Endothelial cell of umbilical vein (primary cell): ENCODE data around the gene ASRGL1. TPM values are rescaled to one million over a fixed set of nuclear protein-coding genes. Genes with fewer than 3 reads are reported as not detected.

Source experiments
- BruUV-seq: library from RNA; stranded (reverse); fragments of 400-500 nt; replicated peaks from 2 replicates; lab custom pipeline; 2021; lab: Mats Ljungman, UMichigan
- CTCF ChIA-PET: fragments of 300-600, 350-600 bp; sonication (Branson Sonifier 250); formaldehyde crosslinking; loops from one replicate; lab custom pipeline; 2021; ENCODE audit warnings: antibody characterized with exemption, inconsistent platforms; lab: Charles Lee
- POLR2A ChIA-PET: fragments of 300-600, 350-600 bp; sonication (Branson Sonifier 250); formaldehyde crosslinking; loops from one replicate; lab custom pipeline; 2021; ENCODE audit warnings: antibody characterized with exemption, inconsistent platforms; lab: Charles Lee
- DNase-seq: peaks from one replicate; pipeline ENCODE4 v3.0.0-alpha.2; 2011; ENCODE audit warnings: low read depth, low spot score
- FAIRE-seq: peaks from 2 replicates; lab custom pipeline; 2011; peaks lifted over from hg19 to GRCh38; lab: Jason Lieb, UNC
- H2AFZ ChIP-seq: 2 replicates; pipeline ENCODE4 v1.6.0; 2012; ENCODE audit warnings: low read depth, low read length, control low read depth, inconsistent platforms
- H3K27ac ChIP-seq: 2 replicates; pipeline ENCODE4 v1.5.1; 2011; ENCODE audit warnings: low read depth, mild to moderate bottlenecking, control low read depth, low read length, moderate library complexity; ENCODE audit not compliant: insufficient read depth
- H3K27me3 ChIP-seq, 2 experiments: 2 replicates each; pipeline versions ENCODE4 v1.6.0 to v1.6.1; 2011; ENCODE audit warnings: low read length in 2 of 2, mixed read lengths in 1 of 2; ENCODE audit not compliant: control insufficient read depth in 2 of 2, insufficient read depth in 2 of 2
- H3K36me3 ChIP-seq, 2 experiments: 2 replicates in 1 of 2; 3 replicates in 1 of 2; pipeline ENCODE4 v1.5.1; 2011; ENCODE audit warnings: low read length in 2 of 2, mild to moderate bottlenecking in 1 of 2, moderate library complexity in 1 of 2; ENCODE audit not compliant: control insufficient read depth in 2 of 2, insufficient read depth in 2 of 2; ENCODE audit errors: extremely low read depth in 1 of 2
- H3K4me1 ChIP-seq: 3 replicates; pipeline ENCODE4 v1.5.1; 2011; ENCODE audit warnings: mild to moderate bottlenecking, low read length; ENCODE audit not compliant: control insufficient read depth, insufficient read depth; ENCODE audit errors: extremely low read depth
- H3K4me2 ChIP-seq: 2 replicates; pipeline ENCODE4 v1.6.1; 2011; ENCODE audit warnings: low read length, control low read depth, mixed read lengths; ENCODE audit not compliant: insufficient read depth
- H3K4me3 ChIP-seq, 3 experiments: fragments of 200-600 bp in 1 of 3; sonication (generic), shearing (Covaris generic) in 1 of 3; replicated peaks in 1 of 3; 2 replicates each; pipeline ENCODE4 v1.5.1; 2011 to 2016; ENCODE audit warnings: control low read depth in 3 of 3, low read length in 3 of 3, mild to moderate bottlenecking in 2 of 3, inconsistent platforms in 1 of 3, low read depth in 1 of 3, moderate library complexity in 1 of 3; ENCODE audit not compliant: insufficient read depth in 1 of 3
- H3K79me2 ChIP-seq: 2 replicates; pipeline ENCODE4 v1.6.0; 2012; ENCODE audit warnings: low read length, inconsistent platforms; ENCODE audit not compliant: control insufficient read depth, insufficient read depth
- H3K9ac ChIP-seq: replicated peaks from 2 replicates; pipeline ENCODE3; 2011; ENCODE audit warnings: low read length, control low read depth; ENCODE audit not compliant: insufficient read depth; ENCODE audit errors: extremely low read depth
- H3K9me1 ChIP-seq: replicated peaks from 3 replicates; pipeline ENCODE4 v1.6.0; 2011; ENCODE audit warnings: mild to moderate bottlenecking, low read length; ENCODE audit not compliant: control insufficient read depth, insufficient read depth; ENCODE audit errors: extremely low read depth
- H3K9me3 ChIP-seq: replicated peaks from 2 replicates; pipeline ENCODE4 v1.5.1; 2012; ENCODE audit warnings: low read length, inconsistent platforms; ENCODE audit not compliant: control insufficient read depth, insufficient read depth
- H4K20me1 ChIP-seq: replicated peaks from 2 replicates; pipeline ENCODE3; 2011; ENCODE audit warnings: mild to moderate bottlenecking, low read length; ENCODE audit not compliant: control insufficient read depth, insufficient read depth; ENCODE audit errors: extremely low read depth
- EZH2 ChIP-seq: IDR thresholded peaks from 2 replicates; pipeline ENCODE4 v1.6.1; 2012; ENCODE audit warnings: borderline replicate concordance, low read depth, mild to moderate bottlenecking, moderate library complexity, low read length, inconsistent platforms; ENCODE audit not compliant: severe bottlenecking
- FOS ChIP-seq: IDR thresholded peaks from 2 replicates; pipeline ENCODE4 v1.6.1; 2011; ENCODE audit warnings: mild to moderate bottlenecking, low read length, moderate library complexity, borderline replicate concordance; ENCODE audit not compliant: insufficient read depth
- GATA2 ChIP-seq: IDR thresholded peaks from 2 replicates; pipeline ENCODE4 v1.7.0; 2011; ENCODE audit warnings: low read depth, mild to moderate bottlenecking, moderate library complexity, mixed read lengths, low read length; ENCODE audit not compliant: insufficient read length, insufficient read depth
- JUN ChIP-seq: IDR thresholded peaks from 2 replicates; pipeline ENCODE4 v1.6.1; 2011; ENCODE audit warnings: borderline replicate concordance, low read depth; ENCODE audit not compliant: insufficient read length, insufficient read depth
- MYC ChIP-seq: IDR thresholded peaks from one replicate; pipeline ENCODE4 v1.6.1; 2011; ENCODE audit warnings: mild to moderate bottlenecking, low read depth, low read length
- POLR2A ChIP-seq: IDR thresholded peaks from 2 replicates; pipeline ENCODE4 v1.6.1; 2012; ENCODE audit warnings: low read depth, mild to moderate bottlenecking, control low read depth, low read length
- POLR2AphosphoS5 ChIP-seq: IDR thresholded peaks from 2 replicates; pipeline ENCODE4 v1.6.1; 2012; ENCODE audit warnings: low read depth, mild to moderate bottlenecking, control low read depth, low read length, moderate library complexity; ENCODE audit not compliant: insufficient read depth
- dilution Hi-C: fragments of 300-500 bp; cut with MboI; formaldehyde crosslinking; loops from one replicate; pipeline ENCODE4 v1.15.0; 2019; ENCODE audit warnings: low sequenced_read_pairs; ENCODE audit not compliant: extremely low pct_ligation_motif_present
- intact Hi-C: fragments of 100-400 bp; cut with micrococcal nuclease; formaldehyde crosslinking; loops from one replicate; pipeline ENCODE4 v1.10.0; 2022
- polyA plus RNA-seq, 4 experiments: library from polyadenylated mRNA; depleted of rRNA in 3 of 4; stranded (reverse) in 3 of 4; unstranded in 1 of 4; fragments of >200 nt; gene quantifications; 2 replicates each; pipeline versions ENCODE4 v1.2.1 to v1.2.3, GENCODE V29; 2011 to 2012; ENCODE audit warnings: missing spikeins in 1 of 4
- total RNA-seq: library from RNA; stranded (reverse); gene quantifications from 2 replicates; pipeline ENCODE4 v1.2.3, GENCODE V29; 2021
- TF ChIP-seq, protein P1 (sequence below), 2 donors: IDR thresholded peaks; 1 replicate in 1 of 2; 2 replicates in 1 of 2; pipeline ENCODE4 v1.5.1; 2011; ENCODE audit warnings: low read length in 2 of 2, mild to moderate bottlenecking in 2 of 2, moderate library complexity in 2 of 2, control low read depth in 1 of 2, inconsistent platforms in 1 of 2, low read depth in 1 of 2; ENCODE audit not compliant: insufficient read depth in 1 of 2; ENCODE audit errors: extremely low read depth in 1 of 2
- TF ChIP-seq, protein P2 (sequence below): IDR thresholded peaks from 2 replicates; pipeline ENCODE4 v1.6.1; 2011; ENCODE audit not compliant: insufficient read depth, insufficient read length

Gene ASRGL1
- total and polyA plus RNA-seq, 2 donors (not counting 3 experiments of a cell fraction or from before 2014, with no cell fraction given), result 33.1 to 36.0 TPM

DNA sequence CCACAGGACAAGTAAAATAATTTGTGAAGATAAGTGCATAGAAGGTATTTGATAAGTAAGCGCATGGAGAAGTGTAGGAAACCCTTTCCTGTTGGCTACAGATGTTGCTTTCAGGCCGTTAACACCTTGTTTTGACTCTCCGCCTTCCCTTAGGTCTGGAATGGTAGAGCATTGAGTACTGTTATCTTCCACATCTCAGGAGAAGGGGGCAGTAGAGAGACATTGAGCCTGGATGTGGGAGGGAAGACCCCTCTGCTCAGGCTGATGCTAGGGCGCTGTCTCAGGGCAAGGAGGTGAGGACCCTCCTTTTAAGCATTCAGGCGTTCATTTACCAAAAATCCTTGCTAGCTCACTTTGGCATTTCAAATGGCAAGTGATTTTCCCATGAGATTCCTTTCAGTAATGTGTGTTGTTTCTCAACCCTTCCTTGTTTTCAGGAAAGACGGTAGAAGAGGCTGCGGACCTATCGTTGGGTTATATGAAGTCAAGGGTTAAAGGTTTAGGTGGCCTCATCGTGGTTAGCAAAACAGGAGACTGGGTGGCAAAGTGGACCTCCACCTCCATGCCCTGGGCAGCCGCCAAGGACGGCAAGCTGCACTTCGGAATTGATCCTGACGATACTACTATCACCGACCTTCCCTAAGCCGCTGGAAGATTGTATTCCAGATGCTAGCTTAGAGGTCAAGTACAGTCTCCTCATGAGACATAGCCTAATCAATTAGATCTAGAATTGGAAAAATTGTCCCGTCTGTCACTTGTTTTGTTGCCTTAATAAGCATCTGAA, 54.6 kb downstream of the ASRGL1 start:
- no peaks in the 10 kb centered on the region for H3K27me3 ChIP-seq
- intact Hi-C loops, result no loop called here
- no peaks in the 10 kb centered on the region for H3K9me3 ChIP-seq
- TF ChIP-seq POLR2AphosphoS5, result no peak
- TF ChIP-seq, protein P1, sequence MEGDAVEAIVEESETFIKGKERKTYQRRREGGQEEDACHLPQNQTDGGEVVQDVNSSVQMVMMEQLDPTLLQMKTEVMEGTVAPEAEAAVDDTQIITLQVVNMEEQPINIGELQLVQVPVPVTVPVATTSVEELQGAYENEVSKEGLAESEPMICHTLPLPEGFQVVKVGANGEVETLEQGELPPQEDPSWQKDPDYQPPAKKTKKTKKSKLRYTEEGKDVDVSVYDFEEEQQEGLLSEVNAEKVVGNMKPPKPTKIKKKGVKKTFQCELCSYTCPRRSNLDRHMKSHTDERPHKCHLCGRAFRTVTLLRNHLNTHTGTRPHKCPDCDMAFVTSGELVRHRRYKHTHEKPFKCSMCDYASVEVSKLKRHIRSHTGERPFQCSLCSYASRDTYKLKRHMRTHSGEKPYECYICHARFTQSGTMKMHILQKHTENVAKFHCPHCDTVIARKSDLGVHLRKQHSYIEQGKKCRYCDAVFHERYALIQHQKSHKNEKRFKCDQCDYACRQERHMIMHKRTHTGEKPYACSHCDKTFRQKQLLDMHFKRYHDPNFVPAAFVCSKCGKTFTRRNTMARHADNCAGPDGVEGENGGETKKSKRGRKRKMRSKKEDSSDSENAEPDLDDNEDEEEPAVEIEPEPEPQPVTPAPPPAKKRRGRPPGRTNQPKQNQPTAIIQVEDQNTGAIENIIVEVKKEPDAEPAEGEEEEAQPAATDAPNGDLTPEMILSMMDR (IDR thresholded peaks at IDR 0.05; ENCODE audit: extremely low read depth in 1 of 2, insufficient read depth in 1 of 2, low read depth in 1 of 2, low read length in 2 of 2), result no peak
- TF ChIP-seq POLR2A, result no peak
- no peak for TF ChIP-seq EZH2
- no peak for TF ChIP-seq GATA2
- TF ChIP-seq JUN, result no peak
- no peak for TF ChIP-seq MYC
- no peak for TF ChIP-seq FOS
- TF ChIP-seq, protein P2, sequence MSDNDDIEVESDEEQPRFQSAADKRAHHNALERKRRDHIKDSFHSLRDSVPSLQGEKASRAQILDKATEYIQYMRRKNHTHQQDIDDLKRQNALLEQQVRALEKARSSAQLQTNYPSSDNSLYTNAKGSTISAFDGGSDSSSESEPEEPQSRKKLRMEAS, result no peak
- no peaks in the 10 kb centered on the region for H4K20me1 ChIP-seq
- no peaks in the 10 kb centered on the region for H3K9me1 ChIP-seq
- POLR2A ChIA-PET, result no interaction called here
- H3K36me3 ChIP-seq, result no peaks in the 10 kb centered on the region
- no peak overlapping the region for H3K4me3 ChIP-seq
- CTCF ChIA-PET, result interaction anchor here (1.1 to 1.7 kb wide), 2 partner anchors 10 to 33 kb away, joined by 4 to 5 read pairs; no protein-coding TSS in a partner anchor
- no peak overlapping the region for H2AFZ ChIP-seq
- no peaks in the 10 kb centered on the region for H3K79me2 ChIP-seq
- no peak overlapping the region for H3K4me2 ChIP-seq
- no peak overlapping the region for H3K9ac ChIP-seq
- DNase-seq, result no peak
- H3K4me1 ChIP-seq, result peaks cover 4% of the 10 kb centered on the region
- no peak for FAIRE-seq
- dilution Hi-C loops, result no loop called here
- no TSS peak for BruUV-seq
- no peak overlapping the region for H3K27ac ChIP-seq
